Fibroblast of skin of scalp (primary cell): ENCODE data around the gene NBEAL2.
A peak's percentile ranks its signal among the peaks of the same experiment; 100 is the strongest.

Source experiments
- DNase-seq: peaks from one replicate; pipeline ENCODE4 v3.0.0-alpha.2; 2013

The NBEAL2 gene

GRCh38 chr3:46965151-46965550 lies 14.3 kb upstream of the NBEAL2 start:
- no peak for DNase-seq

- DNase-seq: no peak
Observed at GRCh38 chr3:46966811-46967210, 12.7 kb upstream of the NBEAL2 start.

DNA sequence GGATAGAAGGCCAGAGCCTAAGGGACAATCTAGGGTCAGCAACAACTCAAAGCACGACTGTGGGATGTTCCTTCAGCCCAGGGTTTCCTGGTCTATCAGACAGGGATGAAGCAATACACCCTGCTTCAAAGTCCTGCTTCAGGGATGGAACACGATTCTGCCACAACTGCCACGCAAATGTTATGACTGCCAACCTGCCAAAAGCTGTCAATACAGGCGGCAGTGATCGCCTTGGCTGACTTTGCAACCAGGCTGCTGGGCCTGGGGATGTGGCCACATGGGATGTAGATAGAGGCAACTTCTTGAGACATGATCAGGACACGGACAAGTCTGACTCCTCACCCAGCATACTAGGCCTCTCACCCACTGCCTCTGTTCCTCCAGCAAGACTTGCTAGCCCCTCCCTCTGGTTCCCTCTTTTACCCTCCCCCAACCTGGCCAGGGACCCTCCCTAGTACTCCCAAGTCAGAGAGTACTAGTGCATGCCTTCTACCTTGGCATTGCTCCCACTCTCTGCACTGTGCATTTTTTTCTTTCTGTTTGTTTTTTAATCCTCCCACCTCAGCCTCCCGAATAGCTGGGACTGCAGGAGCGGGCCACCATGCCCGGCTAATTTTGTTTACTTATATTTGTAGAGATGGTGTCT lies 10.6 kb upstream of the NBEAL2 start:
- no peak for DNase-seq

GRCh38 chr3:46970391-46971091 lies 8.9 kb upstream of the NBEAL2 start:
- DNase-seq: no peak

GRCh38 chr3:46971151-46971550 lies 8.3 kb upstream of the NBEAL2 start:
- no peak for DNase-seq

- DNase-seq: no peak
Observed at GRCh38 chr3:46971742-46972141, 7.7 kb upstream of the NBEAL2 start.

DNA sequence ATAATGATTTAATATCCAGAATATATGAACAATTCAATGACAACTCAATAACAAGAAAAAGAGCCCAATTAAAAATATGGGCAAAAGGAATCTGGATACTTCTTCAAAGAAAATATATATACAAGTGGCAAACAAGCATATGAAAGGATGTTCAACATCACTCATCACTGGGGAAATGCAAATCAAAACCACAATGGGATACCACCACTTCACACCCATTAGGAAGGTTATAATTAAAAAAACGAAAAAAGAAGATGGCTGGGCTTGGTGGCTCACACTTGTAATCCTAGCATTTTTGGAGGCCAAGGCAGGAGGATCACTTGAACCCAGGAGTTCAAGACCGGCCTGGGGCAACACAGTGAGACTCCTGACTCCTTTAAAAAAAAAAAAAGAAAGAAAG lies 7.1 kb upstream of the NBEAL2 start:
- no peak for DNase-seq

DNA sequence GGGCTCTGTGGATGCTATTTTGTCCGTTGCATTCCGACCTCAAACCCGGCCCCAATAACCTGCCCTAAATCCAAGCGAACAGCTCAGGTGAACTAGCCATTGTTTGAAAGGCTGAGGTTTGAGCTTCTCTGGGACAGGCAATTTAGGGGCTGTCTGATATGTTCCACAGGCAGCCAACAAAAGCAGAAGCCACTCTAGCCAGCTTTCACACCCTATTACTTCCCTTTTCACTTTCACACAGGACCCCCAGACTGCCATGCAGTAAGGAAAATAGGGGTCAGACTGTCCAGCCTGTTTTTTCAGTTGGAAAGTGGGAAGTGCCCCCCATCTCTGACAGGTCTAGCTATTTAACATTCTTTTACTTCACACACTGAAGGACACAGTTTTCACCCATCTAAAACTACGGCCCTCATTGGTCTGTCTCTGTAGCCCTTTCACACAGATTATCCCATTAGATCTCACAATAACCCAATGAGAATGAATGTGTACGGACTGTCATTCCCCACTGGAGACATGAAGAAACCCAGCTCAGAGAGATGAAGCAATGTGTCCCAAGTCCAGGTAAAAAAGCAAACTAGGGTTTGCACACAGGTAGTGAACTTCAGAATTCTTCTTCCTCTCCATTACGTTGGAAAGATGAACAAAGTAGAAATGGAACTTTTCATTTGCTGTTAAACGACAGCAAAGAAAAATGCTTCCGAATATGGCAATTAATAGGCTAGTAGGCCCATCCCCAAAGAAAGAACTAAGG lies 4.9 kb upstream of the NBEAL2 start:
- no peak for DNase-seq

GRCh38 chr3:46976326-46977190 lies 2.9 kb upstream of the NBEAL2 start, which contains the start of gene CCDC12:
CCDC12 (minus strand) TSS chr3:46976745; CDS start chr3:46976732, 13 bp downstream.
- DNase-seq: peak; percentile 100

DNA sequence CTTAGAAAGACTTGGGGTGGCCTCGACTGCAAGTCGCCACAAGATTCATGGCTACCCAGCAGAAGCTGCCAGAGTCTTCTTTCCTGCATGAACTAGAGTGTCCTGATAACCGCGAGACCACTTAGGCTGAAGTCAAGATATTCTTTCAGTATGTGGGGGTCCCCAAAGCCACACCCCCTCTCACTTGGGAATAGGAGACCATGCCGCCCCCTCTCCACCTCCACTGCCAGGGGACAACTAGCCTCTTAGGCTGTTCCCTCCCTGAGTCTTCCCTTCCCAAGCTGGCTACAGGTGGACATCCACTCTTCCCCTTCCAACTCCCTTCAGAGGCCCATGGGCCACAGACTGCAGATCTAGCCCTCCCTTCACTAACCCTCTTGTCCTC lies 1.7 kb upstream of the NBEAL2 start:
- DNase-seq: no peak

DNA sequence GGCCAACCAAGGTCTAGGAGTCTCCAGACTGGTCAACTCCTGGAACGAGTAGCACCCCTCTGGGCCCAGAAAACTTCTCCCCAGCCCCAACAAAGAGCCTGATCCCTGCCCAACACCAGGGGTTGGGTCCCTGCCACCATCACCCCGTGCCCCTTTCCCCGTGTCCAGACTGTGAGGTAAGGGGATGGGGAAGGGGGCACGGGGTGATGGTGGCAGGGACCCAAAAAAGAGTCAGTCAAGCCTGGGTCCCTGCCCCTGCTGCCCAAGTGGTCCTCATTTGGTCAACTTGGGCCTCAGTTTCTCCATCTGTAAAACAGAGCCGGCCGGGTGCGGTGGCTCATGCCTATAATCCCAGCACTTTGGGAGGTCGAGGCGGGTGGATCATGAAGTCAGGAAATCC lies 1.1 kb upstream of the NBEAL2 start:
- no peak for DNase-seq

- no peak for DNase-seq
Observed at GRCh38 chr3:46979958-46980497, 562 bp downstream of the NBEAL2 start.

- no peak for DNase-seq
Observed at GRCh38 chr3:46981932-46982471, 2.5 kb downstream of the NBEAL2 start.

DNA sequence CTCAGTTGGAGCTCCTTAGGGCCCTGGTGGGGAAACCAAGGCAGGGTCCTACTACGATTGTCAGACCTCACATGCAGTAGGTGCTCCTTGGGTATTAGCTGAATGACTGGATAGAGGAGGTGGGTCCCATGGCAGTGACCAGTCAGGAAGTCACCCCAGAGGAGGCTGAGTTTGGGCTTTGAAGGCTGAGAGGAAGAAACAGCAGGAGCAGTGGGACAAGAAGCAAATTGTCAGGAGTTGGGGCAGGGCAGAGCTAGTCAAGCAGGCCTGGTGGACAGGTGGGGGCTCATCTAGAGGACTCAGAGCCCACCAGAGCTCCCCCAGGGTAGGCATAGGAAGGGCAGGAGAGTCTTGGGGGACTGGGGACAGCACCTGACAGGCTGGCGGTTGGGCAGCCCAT lies 3.1 kb downstream of the NBEAL2 start:
- DNase-seq: no peak

DNA sequence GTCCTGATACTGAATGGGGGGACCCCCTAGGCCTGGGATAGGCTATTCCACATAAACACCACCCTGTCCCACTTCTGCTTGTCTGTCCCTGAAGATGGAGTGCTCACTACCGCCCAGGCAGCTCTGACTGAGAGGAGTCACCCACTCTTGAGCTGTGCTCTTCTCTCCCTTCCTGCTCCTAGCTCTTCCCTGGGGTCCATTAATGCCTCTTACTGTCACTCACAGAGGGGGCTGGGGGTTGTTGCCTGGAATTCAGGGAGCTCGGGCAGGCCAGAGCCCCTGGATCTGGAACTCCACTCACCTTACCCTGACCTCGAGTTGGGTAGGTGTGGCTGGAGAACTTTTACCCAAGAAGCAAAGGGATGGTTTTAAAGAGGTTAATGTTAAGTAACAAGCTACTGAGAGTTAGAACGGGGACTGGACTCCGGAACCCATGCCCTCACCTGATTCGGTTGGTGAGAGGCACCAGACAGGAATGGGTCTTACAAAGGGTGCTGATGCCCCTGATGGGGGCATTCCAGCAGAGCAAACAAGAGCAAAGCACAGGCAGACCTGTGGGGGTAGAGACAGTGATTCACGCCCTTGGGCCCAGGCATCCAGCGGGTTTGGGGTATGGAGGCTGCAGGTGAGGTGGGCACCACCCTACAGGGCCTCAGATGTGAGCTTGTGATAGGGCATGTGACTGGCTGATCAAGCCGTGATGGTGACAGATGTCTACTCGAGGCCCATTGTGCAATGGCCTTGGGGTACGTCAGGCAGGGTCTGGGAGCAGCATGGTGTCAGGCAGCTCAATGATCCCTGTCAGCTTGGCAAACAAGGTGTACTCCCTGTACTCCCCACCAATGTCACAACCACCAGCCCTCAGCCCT lies 5.4 kb downstream of the NBEAL2 start:
- no peak for DNase-seq

DNA sequence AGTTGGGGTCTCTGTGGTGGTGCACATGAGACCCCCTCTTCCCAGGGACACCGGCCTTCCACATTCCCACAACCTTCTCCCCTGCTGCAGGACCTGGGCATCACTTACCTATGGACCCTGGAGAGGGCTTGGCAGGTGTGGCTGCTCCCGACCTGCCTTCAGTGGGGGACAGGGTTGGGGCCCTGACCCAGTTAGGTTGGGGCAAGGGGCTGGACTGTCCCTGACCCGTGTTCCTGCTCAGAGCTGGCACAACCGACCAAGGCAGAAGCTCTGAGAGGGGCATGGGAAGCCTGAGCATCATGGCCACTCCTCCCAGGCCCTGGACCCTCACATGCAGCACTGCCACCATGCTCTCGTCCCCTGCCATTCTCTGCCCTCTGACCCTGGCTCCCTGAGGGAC lies 6.1 kb downstream of the NBEAL2 start:
- DNase-seq: no peak

DNA sequence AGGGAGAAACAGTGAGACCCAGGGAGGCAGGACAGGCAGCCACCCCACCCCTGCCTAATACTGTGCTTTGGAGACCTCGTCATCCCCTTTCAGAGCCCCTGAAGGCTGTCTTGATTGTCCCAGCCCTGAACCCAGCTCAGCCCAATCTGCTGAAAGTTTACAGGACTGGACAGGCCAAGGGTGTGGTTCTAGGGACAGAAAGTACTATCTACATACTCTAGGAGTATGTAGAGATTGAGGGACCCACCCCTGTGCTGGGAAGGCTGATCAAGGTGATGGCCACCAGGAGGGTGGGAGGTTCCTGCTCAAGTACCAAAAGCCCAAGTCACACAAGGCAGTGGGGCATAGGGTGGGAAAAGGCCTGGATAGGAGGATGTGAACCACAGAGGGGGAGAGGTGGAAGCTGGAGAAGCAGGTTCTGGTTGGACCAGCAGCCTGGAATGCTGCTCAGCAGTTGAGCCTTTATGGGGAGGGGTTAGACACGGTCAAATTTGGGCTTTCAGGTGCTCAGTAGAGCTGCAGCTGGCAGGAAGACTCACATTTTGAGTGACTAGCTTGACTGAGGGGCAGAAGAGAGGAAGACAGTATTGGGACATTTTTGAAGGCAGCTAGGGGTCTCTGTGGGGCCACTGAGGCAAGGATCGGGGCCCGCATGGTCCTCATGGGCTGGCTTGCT lies 6.7 kb downstream of the NBEAL2 start:
- no peak for DNase-seq

DNA sequence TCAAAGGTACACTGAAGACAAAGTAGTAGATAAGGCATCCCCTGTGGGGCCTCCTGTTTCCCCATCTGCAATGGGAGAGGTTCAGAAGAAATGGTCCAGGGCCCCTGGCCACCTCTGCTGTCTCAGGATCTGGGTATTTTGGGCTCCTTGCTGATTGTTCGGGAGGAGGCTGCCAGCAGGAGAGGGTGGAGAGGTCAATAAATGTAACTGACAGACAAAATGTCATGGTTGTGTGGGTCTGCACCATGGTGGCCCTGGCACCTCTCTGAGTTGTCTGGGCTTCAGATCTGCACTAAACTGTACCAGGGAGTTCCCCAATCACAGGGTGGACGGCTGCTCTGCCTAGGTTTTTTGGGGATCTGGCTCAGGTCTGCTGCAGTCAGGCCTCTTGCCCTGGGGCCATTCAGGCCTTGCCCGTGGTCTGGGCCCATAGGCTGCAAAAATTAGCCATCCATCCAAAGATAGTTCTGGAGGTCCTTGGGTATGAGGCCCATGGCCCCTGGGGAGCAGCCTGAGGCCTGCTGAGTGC lies 7.4 kb downstream of the NBEAL2 start:
- no peak for DNase-seq

- DNase-seq: no peak
Observed at GRCh38 chr3:46987319-46987742, 7.9 kb downstream of the NBEAL2 start.

DNA sequence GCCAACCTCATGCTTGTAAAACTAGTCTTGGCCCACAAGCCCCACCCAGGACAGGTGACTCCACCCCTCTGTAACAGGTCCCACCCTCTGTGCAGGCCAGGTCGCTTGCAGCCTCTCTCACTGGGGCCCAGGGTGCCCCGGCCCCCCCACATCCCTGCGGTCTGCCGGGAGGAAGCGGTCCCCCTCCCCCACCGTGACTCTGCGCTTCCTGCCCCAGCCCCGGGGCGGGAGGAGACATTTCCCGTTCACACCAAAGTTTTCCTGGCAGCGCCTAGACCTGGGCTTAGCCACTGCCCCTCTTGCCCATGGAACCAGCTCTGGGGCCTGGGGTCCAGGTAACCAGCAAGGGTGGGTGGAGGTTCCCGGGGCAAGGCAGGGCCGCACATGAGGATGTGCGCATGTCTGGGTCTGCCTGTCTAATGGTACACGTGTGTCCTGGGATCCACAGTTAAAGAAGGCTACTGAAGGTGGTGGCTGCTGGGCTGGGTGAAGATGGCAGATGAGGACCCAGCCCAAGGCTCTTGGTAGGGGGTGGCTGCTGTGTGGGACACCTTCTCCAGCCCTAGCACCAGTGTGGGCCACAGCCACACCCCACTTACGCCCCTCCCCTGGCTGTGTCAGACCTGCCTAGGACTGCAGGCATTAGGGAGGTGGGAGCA lies 8.4 kb downstream of the NBEAL2 start:
- DNase-seq: no peak
